ENCODE measurements around the gene SCYL1.
"Not testable (repeated sequence)": the region's sequence is repeated elsewhere in the genome, so short reads cannot be mapped to it uniquely, and the experiment has no call there.

The SCYL1 gene

GRCh38 chr11:65503949-65504673 lies 20.8 kb upstream of the SCYL1 start:
- no peak for DNase-seq (ENCODE audit: low read depth, low spot score)

GRCh38 chr11:65504674-65505465 lies 20.0 kb upstream of the SCYL1 start:
- no peak for DNase-seq (ENCODE audit: low read depth, low spot score)
- no peak overlapping the region for H3K4me3 ChIP-seq (ENCODE audit: low read length)

More at GRCh38 chr11:65503949-65504673, 20.8 kb upstream of the SCYL1 start:
- no peak overlapping the region for H3K4me3 ChIP-seq (ENCODE audit: low read length)

- no peak overlapping the region for H3K4me3 ChIP-seq (ENCODE audit: low read length)
- DNase-seq (ENCODE audit: low read depth, low spot score), result no peak
Measured at GRCh38 chr11:65505466-65506289, 19.2 kb upstream of the SCYL1 start.

GRCh38 chr11:65506290-65506771 lies 18.6 kb upstream of the SCYL1 start:
- DNase-seq (ENCODE audit: low read depth, low spot score), result no peak
- no peak overlapping the region for H3K4me3 ChIP-seq (ENCODE audit: low read length)

- DNase-seq (ENCODE audit: low read depth, low spot score), result no peak
- H3K4me3 ChIP-seq (ENCODE audit: low read length), result no peak overlapping the region
Measured at GRCh38 chr11:65506772-65507505, 17.9 kb upstream of the SCYL1 start.

GRCh38 chr11:65512311-65512710 lies 12.6 kb upstream of the SCYL1 start:
- H3K4me3 ChIP-seq (ENCODE audit: low read length), result not testable (repeated sequence)

GRCh38 chr11:65516135-65516968 lies 8.5 kb upstream of the SCYL1 start:
- H3K4me3 ChIP-seq (ENCODE audit: low read length), result no peak overlapping the region
- no peak for DNase-seq (ENCODE audit: low read depth, low spot score)

More at GRCh38 chr11:65512311-65512710, 12.6 kb upstream of the SCYL1 start:
- DNase-seq (ENCODE audit: low read depth, low spot score), result not testable (repeated sequence)

- H3K4me3 ChIP-seq (ENCODE audit: low read length); DNase-seq (ENCODE audit: low read depth, low spot score): not testable (repeated sequence)
Measured at GRCh38 chr11:65518941-65519549, 5.8 kb upstream of the SCYL1 start.

- not testable (repeated sequence) for H3K4me3 ChIP-seq (ENCODE audit: low read length); DNase-seq (ENCODE audit: low read depth, low spot score)
Measured at GRCh38 chr11:65521777-65522521, 2.9 kb upstream of the SCYL1 start.

- not testable (repeated sequence) for DNase-seq (ENCODE audit: low read depth, low spot score); H3K4me3 ChIP-seq (ENCODE audit: low read length)
Measured at GRCh38 chr11:65522718-65523630, 1.9 kb upstream of the SCYL1 start.

GRCh38 chr11:65523631-65523968 lies 1.3 kb upstream of the SCYL1 start:
- DNase-seq (ENCODE audit: low read depth, low spot score); H3K4me3 ChIP-seq (ENCODE audit: low read length): not testable (repeated sequence)

- no peak for DNase-seq (ENCODE audit: low read depth, low spot score)
- H3K4me3 ChIP-seq (ENCODE audit: low read length), result peak overlapping the region; percentile 40
Measured at GRCh38 chr11:65524014-65524740, 706 bp upstream of the SCYL1 start.

- DNase-seq (ENCODE audit: low read depth, low spot score), result no peak
- H3K4me3 ChIP-seq (ENCODE audit: low read length), result peak overlapping the region; percentile 77
Measured at GRCh38 chr11:65525546-65526480, 930 bp downstream of the SCYL1 start.

GRCh38 chr11:65526744-65527143 lies 1.9 kb downstream of the SCYL1 start:
- H3K4me3 ChIP-seq (ENCODE audit: low read length), result no peak overlapping the region
- no peak for DNase-seq (ENCODE audit: low read depth, low spot score)

All from Jurkat, Clone E6-1 (cell line).